ENCODE measurements around the gene VPS29.

Gene VPS29

DNA sequence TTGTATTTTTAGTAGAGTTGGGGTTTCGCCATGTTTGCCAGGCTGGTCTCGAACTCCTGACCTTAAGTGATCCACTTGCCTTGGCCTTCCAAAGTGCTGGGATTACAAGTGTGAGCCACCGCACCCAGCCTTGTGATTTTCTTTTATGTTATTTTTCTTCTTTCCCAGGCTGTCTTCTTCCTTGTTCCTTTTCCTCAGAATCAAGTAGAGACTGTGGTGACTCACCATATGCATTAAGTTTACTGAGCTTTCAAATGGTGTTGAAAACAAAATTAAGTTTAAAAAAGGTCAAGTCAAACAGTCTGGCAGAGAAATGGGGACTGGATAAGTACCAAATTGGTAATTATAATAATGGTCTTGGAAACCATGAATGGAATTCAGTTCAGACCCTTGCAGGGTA, 57.5 kb downstream of the VPS29 start:
- no peak for DNase-seq
- no peaks in the 10 kb centered on the region for H3K27me3 Mint-ChIP-seq
- H3K27ac Mint-ChIP-seq, result no peak overlapping the region
- ATAC-seq, result no peak
- H3K4me1 Mint-ChIP-seq, result peaks cover 34% of the 10 kb centered on the region
- no peaks in the 10 kb centered on the region for H3K9me3 Mint-ChIP-seq
- H3K4me3 Mint-ChIP-seq, result no peak overlapping the region
- peaks cover 36% of the 10 kb centered on the region for H3K36me3 Mint-ChIP-seq (ENCODE audit: low read depth)
